Activated naive CD8-positive, alpha-beta T cell (primary cell): ENCODE results near the gene SLC19A1.
A peak's percentile ranks its signal among the peaks of the same experiment; 100 is the strongest.

ENCODE experiments used
- H3K27ac Mint-ChIP-seq: one replicate; pipeline ENCODE4 v1.8.0; 2021; ENCODE audit warnings: mixed read lengths
- H3K27me3 Mint-ChIP-seq: one replicate; pipeline ENCODE4 v1.8.0; 2021; ENCODE audit warnings: mixed read lengths
- H3K36me3 Mint-ChIP-seq: one replicate; pipeline ENCODE4 v1.8.0; 2021; ENCODE audit warnings: mixed read lengths
- H3K4me1 Mint-ChIP-seq: one replicate; pipeline ENCODE4 v1.8.0; 2021; ENCODE audit warnings: low read depth, mixed read lengths
- H3K4me3 Mint-ChIP-seq: one replicate; pipeline ENCODE4 v1.8.0; 2021; ENCODE audit warnings: mild to moderate bottlenecking, mixed read lengths
- H3K9me3 Mint-ChIP-seq: one replicate; pipeline ENCODE4 v1.8.0; 2021; ENCODE audit warnings: low read depth, mixed read lengths

The SLC19A1 gene

DNA sequence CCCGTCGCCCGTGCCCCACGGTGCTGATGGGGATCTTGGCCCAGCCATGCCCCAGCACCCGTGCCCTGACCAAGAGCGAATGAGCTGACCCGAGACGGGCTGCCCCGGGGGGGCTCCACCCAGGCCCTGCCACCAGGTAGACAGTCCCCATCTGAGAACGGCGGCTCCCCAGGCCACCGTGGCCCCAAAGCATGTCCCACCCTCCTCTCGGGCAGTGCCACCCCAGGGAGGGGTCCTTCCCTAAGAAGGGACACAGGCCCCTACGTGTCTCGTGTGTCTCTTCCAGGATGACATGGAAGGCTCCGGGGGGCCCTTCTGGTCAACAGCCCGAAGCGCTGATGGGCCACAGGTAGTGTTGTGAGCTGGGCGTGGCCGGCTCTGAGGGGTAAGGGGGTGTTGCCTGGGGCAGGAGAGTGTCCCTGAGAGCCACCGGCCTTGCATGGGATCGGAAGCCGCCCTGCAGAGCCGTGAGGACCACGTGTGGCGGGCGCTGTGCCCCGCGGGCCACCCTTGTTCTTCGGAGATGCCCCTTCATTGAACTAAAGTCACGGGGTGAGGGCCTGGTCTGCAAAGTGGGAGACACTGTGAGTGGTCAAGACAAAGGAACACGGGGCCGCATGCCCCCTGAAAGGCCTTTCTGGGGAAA, 55.0 kb downstream of the SLC19A1 start:
- H3K4me3 Mint-ChIP-seq, result no peak overlapping the region
- H3K9me3 Mint-ChIP-seq, result no peaks in the 10 kb centered on the region
- peaks cover 17% of the 10 kb centered on the region for H3K4me1 Mint-ChIP-seq

DNA sequence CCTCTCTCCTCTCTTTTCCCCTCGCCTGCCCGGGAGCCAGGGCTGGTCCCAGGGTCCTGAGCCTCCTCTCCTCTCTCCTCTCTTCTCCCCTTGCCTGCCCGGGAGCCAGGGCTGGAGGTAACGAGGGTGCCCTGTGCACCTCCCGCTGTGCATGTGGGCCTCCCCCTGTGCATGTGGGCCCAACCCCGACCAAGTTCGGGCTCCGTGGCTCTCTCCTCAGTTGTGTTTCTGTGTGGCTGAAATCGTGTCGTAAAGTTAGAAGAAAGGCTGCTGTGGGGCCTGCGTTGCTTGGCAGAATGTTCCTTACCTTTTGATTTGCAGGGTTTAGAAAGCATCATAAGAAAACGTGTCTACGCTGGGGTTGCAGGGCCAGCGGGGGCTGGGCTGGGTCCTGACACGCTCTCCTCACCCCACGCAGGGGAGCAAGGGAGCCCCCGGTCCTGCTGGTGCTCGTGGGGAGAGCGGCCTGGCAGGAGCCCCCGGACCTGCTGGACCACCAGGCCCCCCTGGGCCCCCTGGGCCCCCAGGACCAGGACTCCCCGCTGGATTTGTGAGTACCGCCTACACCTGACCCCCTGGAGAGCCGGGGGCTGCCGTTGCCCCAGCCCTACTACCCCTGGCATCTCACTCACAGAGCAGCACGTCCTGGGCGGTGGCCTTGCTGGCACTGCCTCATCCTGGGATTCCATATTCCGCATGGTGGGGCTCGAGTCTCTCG, 55.6 kb downstream of the SLC19A1 start:
- Mint-ChIP-seq H3K27ac (no peak overlapping the region), H3K4me3 (no peak overlapping the region), H3K9me3 (no peaks in the 10 kb centered on the region), H3K36me3 (no peaks in the 10 kb centered on the region), H3K27me3 (no peaks in the 10 kb centered on the region), H3K4me1 (peaks cover 19% of the 10 kb centered on the region)

More for the DNA sequence above, 55.0 kb downstream of the SLC19A1 start:
- no peaks in the 10 kb centered on the region for H3K27me3 Mint-ChIP-seq
- no peak overlapping the region for H3K27ac Mint-ChIP-seq
- no peaks in the 10 kb centered on the region for H3K36me3 Mint-ChIP-seq

DNA sequence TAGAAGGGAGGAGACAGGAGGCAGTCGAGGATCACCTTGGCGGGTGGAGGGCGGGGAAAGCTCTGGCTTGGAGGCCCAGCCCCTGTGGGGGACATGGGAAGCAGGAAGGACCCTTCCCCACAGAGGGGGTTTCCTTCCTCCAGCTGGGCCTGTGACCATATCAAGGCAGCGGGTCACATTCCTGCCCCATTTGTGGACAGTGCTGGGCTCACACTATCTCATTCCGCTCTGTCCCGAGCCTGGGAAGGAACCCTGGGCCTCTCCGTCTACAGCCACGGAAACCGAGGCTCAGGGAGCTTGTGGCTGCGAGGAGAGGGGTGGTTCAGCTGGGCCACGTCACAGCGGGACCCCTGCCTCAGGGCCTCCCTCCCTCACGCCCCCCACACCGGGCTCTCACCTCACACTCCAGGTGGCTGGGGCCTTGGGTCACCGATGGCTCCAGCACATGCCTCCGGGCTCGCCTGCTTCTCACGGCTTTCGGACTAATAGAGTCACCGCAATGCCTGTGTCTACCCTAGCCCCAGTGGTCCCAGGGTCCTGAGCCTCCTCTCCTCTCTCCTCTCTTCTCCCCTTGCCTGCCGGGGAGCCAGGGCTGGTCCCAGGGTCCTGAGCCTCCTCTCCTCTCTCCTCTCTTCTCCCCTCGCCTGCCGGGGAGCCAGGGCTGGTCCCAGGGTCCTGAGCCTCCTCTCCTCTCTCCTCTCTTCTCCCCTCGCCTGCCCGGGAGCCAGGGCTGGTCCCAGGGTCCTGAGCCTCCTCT, 56.4 kb downstream of the SLC19A1 start:
- Mint-ChIP-seq H3K9me3 (no peaks in the 10 kb centered on the region), H3K4me3 (no peak overlapping the region), H3K27me3 (no peaks in the 10 kb centered on the region), H3K4me1 (peaks cover 21% of the 10 kb centered on the region), H3K36me3 (no peaks in the 10 kb centered on the region), H3K27ac (no peak overlapping the region)

DNA sequence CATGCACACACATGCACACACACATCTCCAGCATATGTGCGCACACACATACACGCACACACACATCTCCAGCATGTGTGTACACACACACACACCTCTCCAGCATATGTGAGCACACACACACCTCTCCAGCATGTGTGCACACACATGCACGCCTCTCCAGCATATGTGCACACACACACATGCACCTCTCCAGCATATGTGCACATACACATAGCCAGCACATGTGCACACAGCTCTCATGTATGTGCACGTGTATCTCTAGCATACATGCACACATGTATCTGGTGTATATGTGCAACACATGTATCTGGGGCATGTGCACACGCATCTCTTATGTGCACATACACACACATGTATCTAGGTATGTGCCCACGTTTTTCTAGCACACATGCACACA, 57.9 kb downstream of the SLC19A1 start:
- Mint-ChIP-seq H3K27me3 (no peaks in the 10 kb centered on the region), H3K4me3 (peak overlapping the region; percentile 38), H3K27ac (no peak overlapping the region), H3K9me3 (no peaks in the 10 kb centered on the region), H3K36me3 (no peaks in the 10 kb centered on the region), H3K4me1 (peaks cover 24% of the 10 kb centered on the region)

- peak overlapping the region; percentile 87 for H3K27ac Mint-ChIP-seq
- no peaks in the 10 kb centered on the region for H3K27me3 Mint-ChIP-seq
- H3K4me3 Mint-ChIP-seq, result peak overlapping the region; percentile 77
- no peaks in the 10 kb centered on the region for H3K9me3 Mint-ChIP-seq
- H3K4me1 Mint-ChIP-seq, result peaks cover 35% of the 10 kb centered on the region
- H3K36me3 Mint-ChIP-seq, result no peaks in the 10 kb centered on the region
Observed at GRCh38 chr21:45482899-45483821, 59.1 kb downstream of the SLC19A1 start.

DNA sequence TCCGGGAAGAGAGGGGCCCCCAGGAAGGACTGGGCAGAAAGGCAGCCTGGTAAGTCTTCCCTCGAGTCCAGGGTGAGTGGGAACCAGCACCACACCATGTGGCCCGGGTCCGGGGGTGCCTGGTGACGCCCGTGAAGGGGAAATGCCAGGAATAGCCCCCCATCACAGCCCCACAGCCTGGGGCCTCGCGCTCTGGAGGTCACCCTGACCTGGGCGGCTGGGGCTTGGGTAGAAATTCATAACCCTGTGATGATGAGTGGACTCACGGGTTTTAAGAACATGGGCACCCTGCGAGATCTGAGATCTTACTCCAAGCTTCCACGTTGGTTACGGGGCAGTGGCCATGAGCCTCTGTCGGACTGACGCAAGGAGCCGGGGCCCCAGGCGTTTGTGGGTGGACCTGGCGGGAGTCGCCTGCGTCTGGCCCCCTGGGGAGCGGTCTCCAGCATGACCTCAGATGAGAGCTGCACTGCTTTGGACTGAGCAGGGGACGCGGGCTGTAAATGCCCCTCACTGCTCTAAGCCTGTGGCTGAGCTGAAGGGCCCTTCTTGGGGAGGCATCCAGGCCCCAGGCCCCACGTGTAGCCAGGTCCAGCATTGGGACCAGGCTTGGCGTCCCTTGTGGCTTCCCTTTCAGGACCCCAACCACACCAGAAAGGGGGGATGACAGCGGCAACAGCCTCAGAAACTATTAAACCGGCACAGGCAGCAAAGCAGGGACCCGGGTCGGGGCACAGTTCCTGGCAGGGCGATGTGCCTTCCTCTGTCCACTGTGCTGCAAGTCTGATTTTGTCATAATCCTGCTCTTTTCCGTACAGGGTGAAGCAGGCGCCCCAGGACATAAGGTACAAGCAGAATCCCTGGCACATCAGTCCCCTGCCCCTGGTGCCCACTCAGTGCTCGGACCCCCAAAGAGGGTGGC, 60.0 kb downstream of the SLC19A1 start:
- H3K36me3 Mint-ChIP-seq, result no peaks in the 10 kb centered on the region

DNA sequence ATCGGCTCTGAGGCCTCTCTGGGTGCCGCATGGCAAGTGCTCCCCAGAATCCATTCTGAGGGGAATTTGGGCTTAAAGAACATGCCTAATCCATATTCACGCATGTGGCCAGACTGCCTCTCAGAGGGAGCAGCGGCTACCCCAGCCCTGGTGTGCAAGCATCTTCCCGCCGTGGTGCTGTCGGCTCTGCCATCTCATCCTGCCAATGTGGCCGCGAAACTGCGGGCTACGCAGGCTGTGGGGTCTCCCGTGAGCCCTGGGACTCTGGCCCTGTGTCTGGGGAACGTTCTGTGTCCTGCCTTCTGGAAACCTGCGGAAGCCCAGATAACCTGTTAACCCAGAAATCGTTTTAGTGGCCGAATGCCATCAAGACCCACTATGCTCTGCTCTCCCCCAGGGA, 60.7 kb downstream of the SLC19A1 start:
- no peak overlapping the region for H3K4me3 Mint-ChIP-seq
- H3K27ac Mint-ChIP-seq, result no peak overlapping the region
- H3K27me3 Mint-ChIP-seq, result no peaks in the 10 kb centered on the region
- no peaks in the 10 kb centered on the region for H3K9me3 Mint-ChIP-seq
- no peaks in the 10 kb centered on the region for H3K36me3 Mint-ChIP-seq
- peaks cover 40% of the 10 kb centered on the region for H3K4me1 Mint-ChIP-seq

More for the DNA sequence above, 60.0 kb downstream of the SLC19A1 start:
- H3K4me1 Mint-ChIP-seq, result peaks cover 38% of the 10 kb centered on the region
- peak overlapping the region; percentile 87 for H3K27ac Mint-ChIP-seq
- no peaks in the 10 kb centered on the region for H3K9me3 Mint-ChIP-seq
- H3K27me3 Mint-ChIP-seq, result no peaks in the 10 kb centered on the region
- peak overlapping the region; percentile 77 for H3K4me3 Mint-ChIP-seq

GRCh38 chr21:45480701-45481500, 61.3 kb downstream of the SLC19A1 start:
- no peak overlapping the region for H3K27ac Mint-ChIP-seq
- no peak overlapping the region for H3K4me3 Mint-ChIP-seq
- peaks cover 43% of the 10 kb centered on the region for H3K4me1 Mint-ChIP-seq

GRCh38 chr21:45479691-45480675, 62.3 kb downstream of the SLC19A1 start:
- Mint-ChIP-seq H3K4me1 (peaks cover 43% of the 10 kb centered on the region), H3K9me3 (no peaks in the 10 kb centered on the region), H3K27me3 (no peaks in the 10 kb centered on the region), H3K36me3 (no peaks in the 10 kb centered on the region), H3K4me3 (peak overlapping the region; percentile 91), H3K27ac (peak overlapping the region; percentile 97)

More at GRCh38 chr21:45480701-45481500, 61.3 kb downstream of the SLC19A1 start:
- no peaks in the 10 kb centered on the region for H3K27me3 Mint-ChIP-seq
- H3K9me3 Mint-ChIP-seq, result no peaks in the 10 kb centered on the region
- no peaks in the 10 kb centered on the region for H3K36me3 Mint-ChIP-seq

GRCh38 chr21:45478816-45479669, 63.2 kb downstream of the SLC19A1 start:
- Mint-ChIP-seq H3K9me3 (no peaks in the 10 kb centered on the region), H3K27ac (peak overlapping the region; percentile 97), H3K27me3 (no peaks in the 10 kb centered on the region), H3K36me3 (no peaks in the 10 kb centered on the region), H3K4me3 (peak overlapping the region; percentile 91), H3K4me1 (peaks cover 41% of the 10 kb centered on the region)

- H3K9me3 Mint-ChIP-seq, result no peaks in the 10 kb centered on the region
- H3K27me3 Mint-ChIP-seq, result no peaks in the 10 kb centered on the region
- peak overlapping the region; percentile 97 for H3K27ac Mint-ChIP-seq
- H3K4me1 Mint-ChIP-seq, result peaks cover 36% of the 10 kb centered on the region
- H3K36me3 Mint-ChIP-seq, result no peaks in the 10 kb centered on the region
- H3K4me3 Mint-ChIP-seq, result peak overlapping the region; percentile 91
Observed at GRCh38 chr21:45478115-45478801, 64.0 kb downstream of the SLC19A1 start.
